Measurements from ENCODE around the gene TACSTD2.
"Not testable (repeated sequence)": the region's sequence is repeated elsewhere in the genome, so short reads cannot be mapped to it uniquely, and the experiment has no call there.

Gene TACSTD2

GRCh38 chr1:58573138-58573537 is 3.9 kb downstream of the TACSTD2 start:
- in situ Hi-C loops (cut with HindIII; ENCODE audit: low pct_ligation_motif_present, low pct_unique_long_range_greater_than_20kb, low sequenced_read_pairs), result no loop called here
- DNase-seq, result no peak

GRCh38 chr1:58572690-58573089 is 4.4 kb downstream of the TACSTD2 start:
- DNase-seq, result no peak
- in situ Hi-C loops (cut with HindIII; ENCODE audit: low pct_ligation_motif_present, low pct_unique_long_range_greater_than_20kb, low sequenced_read_pairs), result no loop called here

GRCh38 chr1:58571616-58572015 is 5.4 kb downstream of the TACSTD2 start:
- in situ Hi-C loops (cut with HindIII; ENCODE audit: low pct_ligation_motif_present, low pct_unique_long_range_greater_than_20kb, low sequenced_read_pairs), result no loop called here
- DNase-seq, result no peak

GRCh38 chr1:58570817-58571216 is 6.2 kb downstream of the TACSTD2 start:
- DNase-seq, result no peak
- in situ Hi-C loops (cut with HindIII; ENCODE audit: low pct_ligation_motif_present, low pct_unique_long_range_greater_than_20kb, low sequenced_read_pairs), result no loop called here

GRCh38 chr1:58570094-58570493 is 7.0 kb downstream of the TACSTD2 start:
- no peak for DNase-seq
- in situ Hi-C loops (cut with HindIII; ENCODE audit: low pct_ligation_motif_present, low pct_unique_long_range_greater_than_20kb, low sequenced_read_pairs), result no loop called here

GRCh38 chr1:58568911-58569310 is 8.1 kb downstream of the TACSTD2 start:
- in situ Hi-C loops (cut with HindIII; ENCODE audit: low pct_ligation_motif_present, low pct_unique_long_range_greater_than_20kb, low sequenced_read_pairs), result no loop called here
- no peak for DNase-seq

- DNase-seq, result no peak
- in situ Hi-C loops (cut with HindIII; ENCODE audit: low pct_ligation_motif_present, low pct_unique_long_range_greater_than_20kb, low sequenced_read_pairs), result no loop called here
Observed at GRCh38 chr1:58568271-58568860, 8.7 kb downstream of the TACSTD2 start.

- DNase-seq, result no peak
- in situ Hi-C loops (cut with HindIII; ENCODE audit: low pct_ligation_motif_present, low pct_unique_long_range_greater_than_20kb, low sequenced_read_pairs), result no loop called here
Observed at GRCh38 chr1:58566339-58566738, 10.7 kb downstream of the TACSTD2 start.

GRCh38 chr1:58563715-58564114 is 13.3 kb downstream of the TACSTD2 start:
- in situ Hi-C loops (cut with HindIII; ENCODE audit: low pct_ligation_motif_present, low pct_unique_long_range_greater_than_20kb, low sequenced_read_pairs); DNase-seq: not testable (repeated sequence)

GRCh38 chr1:58561633-58562032 is 15.4 kb downstream of the TACSTD2 start:
- in situ Hi-C loops (cut with HindIII; ENCODE audit: low pct_ligation_motif_present, low pct_unique_long_range_greater_than_20kb, low sequenced_read_pairs), result no loop called here

GRCh38 chr1:58555393-58555792 is 21.7 kb downstream of the TACSTD2 start:
- DNase-seq, result no peak
- in situ Hi-C loops (cut with HindIII; ENCODE audit: low pct_ligation_motif_present, low pct_unique_long_range_greater_than_20kb, low sequenced_read_pairs), result no loop called here

More at GRCh38 chr1:58561633-58562032, 15.4 kb downstream of the TACSTD2 start:
- no peak for DNase-seq

GRCh38 chr1:58551186-58552140 is 25.6 kb downstream of the TACSTD2 start:
- in situ Hi-C loops (cut with HindIII; ENCODE audit: low pct_ligation_motif_present, low pct_unique_long_range_greater_than_20kb, low sequenced_read_pairs), result no loop called here
- no peak for DNase-seq

- in situ Hi-C loops (cut with HindIII; ENCODE audit: low pct_ligation_motif_present, low pct_unique_long_range_greater_than_20kb, low sequenced_read_pairs); DNase-seq: not testable (repeated sequence)
Observed at GRCh38 chr1:58549291-58549690, 27.8 kb downstream of the TACSTD2 start.

GRCh38 chr1:58548371-58548770 is 28.7 kb downstream of the TACSTD2 start:
- DNase-seq, result no peak
- in situ Hi-C loops (cut with HindIII; ENCODE audit: low pct_ligation_motif_present, low pct_unique_long_range_greater_than_20kb, low sequenced_read_pairs), result no loop called here

- in situ Hi-C loops (cut with HindIII; ENCODE audit: low pct_ligation_motif_present, low pct_unique_long_range_greater_than_20kb, low sequenced_read_pairs), result no loop called here
Observed at GRCh38 chr1:58546520-58547308, 30.3 kb downstream of the TACSTD2 start, which contains the start of gene OMA1. TSS of gene OMA1 (minus strand) at chr1:58546726. CDS start at chr1:58539294, 7,432 bp downstream.

GRCh38 chr1:58545591-58546519 is 31.2 kb downstream of the TACSTD2 start:
- in situ Hi-C loops (cut with HindIII; ENCODE audit: low pct_ligation_motif_present, low pct_unique_long_range_greater_than_20kb, low sequenced_read_pairs), result no loop called here

More at GRCh38 chr1:58546520-58547308, 30.3 kb downstream of the TACSTD2 start, which contains the start of gene OMA1:
- peak; percentile 93 for DNase-seq

GRCh38 chr1:58543260-58543659 is 33.8 kb downstream of the TACSTD2 start:
- in situ Hi-C loops (cut with HindIII; ENCODE audit: low pct_ligation_motif_present, low pct_unique_long_range_greater_than_20kb, low sequenced_read_pairs), result no loop called here
- no peak for DNase-seq

More at GRCh38 chr1:58545591-58546519, 31.2 kb downstream of the TACSTD2 start:
- peak; percentile 83 for DNase-seq

- DNase-seq, result no peak
- in situ Hi-C loops (cut with HindIII; ENCODE audit: low pct_ligation_motif_present, low pct_unique_long_range_greater_than_20kb, low sequenced_read_pairs), result no loop called here
Observed at GRCh38 chr1:58539553-58539952, 37.5 kb downstream of the TACSTD2 start.
